Body of pancreas (tissue), 4 donors: ENCODE results near the gene YPEL5.

Experiments
- POLR2A ChIP-seq, 3 donors: fragments of 450-650 bp; IDR thresholded peaks; one replicate each; pipeline ENCODE4 v1.6.1; 2016; ENCODE audit warnings: antibody characterized with exemption in 3 of 3, mild to moderate bottlenecking in 2 of 3
- TF ChIP-seq, protein P1 (sequence below), 7 experiments: fragments of 450-650 bp in 4 of 7; fragments of 200-600 bp in 3 of 7; sonication (generic) in 3 of 7; IDR thresholded peaks; one replicate each; pipeline ENCODE4 v1.5.1; 2016 to 2019; ENCODE audit warnings: antibody characterized with exemption in 7 of 7

DNA sequence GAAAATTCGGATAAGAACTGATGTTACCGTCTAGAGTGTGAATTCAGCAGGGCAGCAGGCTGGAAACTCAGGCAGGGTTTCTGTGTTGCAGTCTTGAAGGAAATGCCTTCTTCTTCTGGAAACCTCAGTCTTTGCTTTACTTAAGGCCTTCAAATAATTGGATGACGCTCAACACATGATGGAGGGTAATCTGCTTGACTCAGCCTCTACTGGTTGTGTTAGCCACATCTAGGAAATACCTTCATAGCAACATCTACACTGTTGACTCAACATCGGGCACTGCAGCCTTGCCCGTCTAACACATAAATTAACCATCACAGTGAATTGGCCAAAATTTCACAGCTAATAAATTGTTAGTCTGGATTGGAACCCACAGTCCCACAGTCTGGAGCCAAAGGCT, 37.2 kb downstream of the YPEL5 start:
- TF ChIP-seq, protein P1, sequence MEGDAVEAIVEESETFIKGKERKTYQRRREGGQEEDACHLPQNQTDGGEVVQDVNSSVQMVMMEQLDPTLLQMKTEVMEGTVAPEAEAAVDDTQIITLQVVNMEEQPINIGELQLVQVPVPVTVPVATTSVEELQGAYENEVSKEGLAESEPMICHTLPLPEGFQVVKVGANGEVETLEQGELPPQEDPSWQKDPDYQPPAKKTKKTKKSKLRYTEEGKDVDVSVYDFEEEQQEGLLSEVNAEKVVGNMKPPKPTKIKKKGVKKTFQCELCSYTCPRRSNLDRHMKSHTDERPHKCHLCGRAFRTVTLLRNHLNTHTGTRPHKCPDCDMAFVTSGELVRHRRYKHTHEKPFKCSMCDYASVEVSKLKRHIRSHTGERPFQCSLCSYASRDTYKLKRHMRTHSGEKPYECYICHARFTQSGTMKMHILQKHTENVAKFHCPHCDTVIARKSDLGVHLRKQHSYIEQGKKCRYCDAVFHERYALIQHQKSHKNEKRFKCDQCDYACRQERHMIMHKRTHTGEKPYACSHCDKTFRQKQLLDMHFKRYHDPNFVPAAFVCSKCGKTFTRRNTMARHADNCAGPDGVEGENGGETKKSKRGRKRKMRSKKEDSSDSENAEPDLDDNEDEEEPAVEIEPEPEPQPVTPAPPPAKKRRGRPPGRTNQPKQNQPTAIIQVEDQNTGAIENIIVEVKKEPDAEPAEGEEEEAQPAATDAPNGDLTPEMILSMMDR (IDR thresholded peaks at IDR 0.05): no peak
- TF ChIP-seq POLR2A (IDR thresholded peaks at IDR 0.05): no peak
